HG03108 (cell line): ENCODE results near the gene SDF2L1.
"Not testable (repeated sequence)": the region's sequence is repeated elsewhere in the genome, so short reads cannot be mapped to it uniquely, and the experiment has no call there.

Experiments used
- ATAC-seq: cut with Tn5 transposase; IDR thresholded peaks from one replicate; pipeline ENCODE4 v1.9.1; 2021; ENCODE audit warnings: moderate library complexity; ENCODE audit not compliant: unreplicated experiment

SDF2L1 gene

DNA sequence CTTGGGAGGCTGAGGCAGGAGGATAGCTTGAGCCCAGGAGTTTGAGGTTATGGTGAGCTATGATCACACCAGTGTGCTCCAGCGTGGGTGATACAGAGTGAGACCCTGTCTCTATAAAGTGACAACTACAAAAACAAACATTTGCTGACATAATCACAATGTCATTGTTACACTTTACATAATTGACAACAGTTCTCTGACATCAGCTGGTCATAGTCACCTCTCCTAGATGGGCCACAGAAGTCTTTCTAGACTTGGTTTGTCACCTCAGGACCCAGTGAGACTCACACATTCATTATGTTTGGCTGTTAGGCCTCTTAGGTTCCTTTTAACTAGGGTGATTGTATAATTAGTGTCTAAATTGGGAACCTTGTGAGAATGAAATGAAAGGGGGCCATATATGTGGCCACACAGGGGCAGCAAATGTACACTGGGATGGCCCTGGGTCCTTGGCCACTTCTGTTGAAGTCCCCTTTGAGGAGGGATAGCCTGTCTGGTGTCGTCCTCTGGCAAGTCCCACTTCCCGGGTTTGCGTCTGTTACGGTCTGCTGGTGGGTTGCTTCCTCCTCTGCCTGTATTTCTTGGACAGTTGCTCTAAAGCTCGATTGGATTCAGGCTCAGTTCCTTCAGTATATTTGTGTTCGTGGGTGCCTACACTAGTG is 17.9 kb downstream of the SDF2L1 start:
- no peak for ATAC-seq

GRCh38 chr22:21660904-21661303 is 18.8 kb downstream of the SDF2L1 start:
- ATAC-seq: no peak

DNA sequence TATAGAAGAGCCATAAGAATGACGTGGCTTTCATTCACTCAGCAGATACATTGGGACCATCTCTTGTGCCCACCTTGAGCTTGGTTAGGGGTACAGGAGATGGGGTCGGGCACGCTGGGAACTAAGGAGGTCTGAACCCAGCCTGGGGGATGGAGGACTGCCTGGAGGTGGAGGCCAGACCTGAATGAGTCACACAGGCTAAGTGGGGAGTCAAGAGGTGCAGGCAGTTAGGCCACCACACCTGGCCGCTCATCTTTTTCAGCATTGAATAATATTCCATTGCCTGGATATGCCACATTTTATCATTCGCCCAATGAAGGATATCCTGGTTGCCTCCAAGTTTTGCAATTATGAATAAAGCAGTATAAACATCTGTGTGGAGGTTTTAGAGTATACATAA is 19.9 kb downstream of the SDF2L1 start:
- ATAC-seq: no peak

DNA sequence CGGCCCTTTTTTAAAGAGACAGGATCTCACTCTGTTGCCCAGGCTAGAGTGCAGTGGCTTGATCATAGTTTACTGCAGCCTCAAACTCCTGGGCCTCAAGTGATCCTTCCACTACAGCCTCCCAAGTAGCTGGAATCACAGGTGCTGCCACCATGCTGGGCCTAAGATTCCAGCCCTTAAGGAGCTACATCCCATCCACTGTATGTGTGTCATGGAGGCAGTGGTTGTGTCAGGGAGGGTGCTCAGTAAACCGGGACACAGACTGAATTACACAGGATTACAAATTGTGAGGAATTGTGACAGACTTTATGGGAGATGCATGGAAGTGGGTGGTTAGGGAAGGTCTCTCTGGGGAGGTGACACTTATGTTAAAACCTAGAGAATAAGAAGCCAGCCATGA is 21.6 kb downstream of the SDF2L1 start:
- no peak for ATAC-seq

GRCh38 chr22:21665047-21665851 is 23.1 kb downstream of the SDF2L1 start:
- no peak for ATAC-seq

GRCh38 chr22:21666786-21667185 is 24.7 kb downstream of the SDF2L1 start:
- no peak for ATAC-seq

DNA sequence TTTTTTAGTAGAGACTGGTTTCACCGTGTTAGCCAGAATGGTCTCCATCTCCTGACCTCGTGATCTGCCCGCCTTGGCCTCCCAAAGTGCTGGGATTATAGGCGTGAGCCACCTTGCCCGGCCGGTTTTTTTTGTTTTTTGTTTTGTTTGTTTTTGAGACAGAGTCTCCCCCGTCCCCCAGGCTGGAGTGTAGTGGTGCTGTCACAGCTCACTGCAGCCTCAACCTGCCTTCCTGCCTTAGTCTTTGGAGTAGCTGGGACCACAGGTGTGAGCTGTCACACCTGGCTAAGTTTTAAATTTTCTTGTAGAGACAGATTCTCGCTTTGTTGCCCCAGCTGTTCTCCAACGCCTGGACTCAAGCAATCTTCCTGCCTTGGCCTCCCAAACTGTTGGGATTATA is 26.9 kb downstream of the SDF2L1 start:
- no peak for ATAC-seq

- ATAC-seq: no peak
These were observed 30.1 kb downstream of the SDF2L1 start for GRCh38 chr22:21672107-21672629.

DNA sequence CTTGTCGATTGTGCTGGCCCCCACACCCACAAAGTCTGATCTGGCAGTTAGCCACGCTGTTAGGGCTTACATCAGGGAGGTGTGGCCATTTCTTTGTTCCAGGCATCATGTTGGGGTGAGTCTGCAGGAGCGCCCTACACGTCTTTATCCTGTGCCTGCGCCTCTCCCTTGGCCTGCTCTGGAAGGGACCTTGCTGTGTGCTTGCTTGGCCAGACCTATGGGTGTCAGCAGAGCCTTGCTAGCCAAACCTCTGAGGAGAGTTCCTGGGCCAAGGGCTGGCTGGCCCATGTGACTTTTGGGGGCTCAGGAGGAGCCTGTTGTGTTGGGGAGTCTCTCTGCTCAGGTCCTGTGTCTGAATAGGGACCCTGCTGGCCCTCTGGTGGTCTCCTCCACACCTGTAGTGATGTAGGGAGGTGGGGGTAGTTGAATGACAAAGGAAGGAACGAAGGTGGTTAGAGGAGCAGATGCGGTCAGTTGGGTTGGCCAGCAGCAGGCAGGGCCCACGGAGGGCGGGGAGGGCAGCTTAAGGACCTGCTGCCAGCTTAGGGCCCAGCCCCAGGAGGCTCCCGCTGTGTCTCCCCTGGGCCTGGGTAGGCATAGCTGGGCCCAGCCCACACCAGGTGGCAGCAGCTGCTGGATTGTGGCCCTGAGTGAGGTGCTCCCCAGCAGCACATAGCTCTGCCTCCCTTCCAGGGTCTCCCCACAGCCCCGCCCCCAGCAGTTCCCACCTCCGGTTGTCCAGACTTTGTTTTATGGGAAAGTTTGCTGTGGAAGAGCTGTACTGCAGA is 31.6 kb downstream of the SDF2L1 start:
- ATAC-seq: no peak

GRCh38 chr22:21674638-21675245 is 32.6 kb downstream of the SDF2L1 start:
- no peak for ATAC-seq

DNA sequence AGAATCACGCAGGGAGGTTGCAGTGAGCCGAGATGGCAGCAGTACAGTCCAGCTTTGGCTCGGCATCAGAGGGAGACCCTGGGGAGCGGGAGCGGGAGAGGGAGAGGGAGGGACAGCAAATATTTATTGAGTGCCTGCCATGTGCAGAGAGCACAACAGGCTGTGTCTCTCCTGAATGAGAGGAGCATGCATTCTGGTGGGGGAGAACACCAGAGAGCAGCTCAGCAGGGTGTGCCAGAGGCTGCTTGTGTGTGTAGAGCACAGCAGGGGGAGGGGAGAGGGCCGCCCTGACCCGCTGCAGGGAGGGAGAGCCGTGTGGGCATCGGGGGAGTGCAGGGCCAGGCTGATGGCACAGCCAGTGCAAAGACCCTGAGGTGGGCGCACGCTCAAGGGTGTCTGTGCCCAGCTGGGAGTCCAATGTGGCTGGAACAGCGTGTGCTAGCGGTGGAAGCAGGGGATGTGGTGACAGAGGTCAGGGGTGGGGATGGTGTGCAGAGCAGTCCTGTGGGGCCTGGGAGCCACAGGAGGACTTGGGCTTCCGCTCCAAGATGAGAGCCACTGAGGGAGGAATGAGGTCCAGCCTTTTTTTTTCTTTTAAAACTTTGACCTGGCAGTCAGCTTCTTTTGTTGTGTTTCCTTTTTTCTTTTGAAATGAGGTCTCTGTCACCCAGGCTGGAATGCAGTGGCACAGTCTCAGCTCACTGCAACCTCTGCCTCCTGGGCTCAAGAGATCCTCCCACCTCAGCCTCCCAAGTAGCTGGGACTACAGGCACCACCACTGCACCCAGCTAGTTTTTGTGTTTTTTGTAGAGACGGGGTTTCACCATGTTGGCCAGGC is 35.7 kb downstream of the SDF2L1 start:
- ATAC-seq: no peak

DNA sequence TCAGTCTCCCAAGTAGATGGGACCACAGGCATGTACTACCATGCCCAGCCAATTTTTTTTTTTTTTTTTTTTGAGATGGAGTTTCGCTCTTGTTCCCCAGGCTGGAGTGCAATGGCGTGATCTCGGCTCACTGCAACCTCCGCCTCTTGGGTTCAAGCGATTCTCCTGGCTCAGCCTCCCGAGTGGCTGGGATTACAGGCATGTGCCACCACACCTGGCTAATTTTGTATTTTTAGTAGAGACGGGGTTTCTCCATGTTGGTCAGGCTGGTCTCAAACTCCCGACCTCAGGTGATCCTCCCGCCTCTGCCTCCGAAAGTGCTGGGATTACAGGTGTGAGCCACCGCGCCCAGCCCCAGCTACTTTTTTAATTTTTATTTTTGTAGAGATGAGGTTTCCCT is 36.7 kb downstream of the SDF2L1 start:
- not testable (repeated sequence) for ATAC-seq

- ATAC-seq: no peak
These were observed 37.3 kb downstream of the SDF2L1 start for GRCh38 chr22:21679383-21679782.

DNA sequence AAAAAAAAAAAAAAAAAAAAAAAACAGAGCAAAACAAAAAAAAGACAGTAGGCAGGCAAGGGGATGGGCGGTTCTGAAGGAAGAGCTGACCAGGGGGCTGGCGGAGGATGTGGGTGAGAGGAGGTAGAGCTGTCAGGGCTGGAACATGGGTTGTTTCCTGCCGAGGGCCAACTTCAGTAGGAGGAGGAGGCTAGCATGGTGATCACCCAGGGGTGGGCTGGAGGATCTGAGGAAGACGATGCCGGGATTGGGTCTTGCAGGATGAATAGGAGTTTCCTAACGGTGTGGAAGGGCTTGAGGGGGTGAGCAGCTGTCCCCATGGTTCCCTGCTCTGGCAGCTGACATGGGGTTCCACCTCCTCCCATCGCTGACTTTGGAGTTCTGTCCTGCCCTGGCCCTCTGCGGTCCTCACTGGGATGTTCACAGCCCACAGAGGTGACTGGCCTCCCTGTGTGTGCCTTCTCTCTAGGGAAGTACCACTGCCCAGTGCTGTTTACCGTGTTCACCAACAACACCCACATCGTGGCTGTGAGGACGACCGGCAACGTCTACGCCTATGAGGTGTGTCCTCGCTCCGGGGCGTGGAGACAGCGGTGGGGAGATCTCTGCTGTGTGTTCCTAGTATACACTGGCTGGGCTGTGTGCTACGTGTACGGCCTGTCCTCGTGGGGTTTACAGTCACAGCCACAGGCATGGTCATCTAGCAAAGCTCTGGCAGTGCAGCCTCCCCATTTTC is 38.9 kb downstream of the SDF2L1 start:
- no peak for ATAC-seq

GRCh38 chr22:21681566-21682370 is 39.7 kb downstream of the SDF2L1 start:
- ATAC-seq: no peak

GRCh38 chr22:21682385-21683175 is 40.5 kb downstream of the SDF2L1 start:
- no peak for ATAC-seq

DNA sequence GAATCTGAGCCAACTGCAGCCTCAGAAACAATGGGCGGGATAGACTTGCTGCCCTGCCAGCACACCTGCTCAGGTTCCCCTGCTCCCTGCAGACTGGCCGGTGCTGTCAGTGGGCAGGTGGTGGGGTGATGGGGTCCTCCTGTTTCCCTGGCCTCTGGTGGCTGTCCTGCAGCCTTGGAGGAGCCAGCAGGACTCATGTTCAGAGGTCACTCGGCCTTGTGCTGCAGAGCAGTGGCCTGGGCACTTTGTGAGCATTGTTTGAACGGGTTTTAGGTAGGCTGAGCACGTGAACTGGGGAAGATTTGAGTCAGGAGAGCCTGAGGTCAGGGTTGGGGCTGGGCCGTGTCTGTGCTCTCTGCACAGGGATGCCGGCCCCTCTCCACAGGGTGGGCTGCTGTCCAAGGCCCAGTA is 41.3 kb downstream of the SDF2L1 start:
- ATAC-seq: no peak
